ENCODE results near the gene CLNS1A. TPM values are rescaled to one million over a fixed set of nuclear protein-coding genes. Genes with fewer than 3 reads are reported as not detected.

Gene CLNS1A
- total and polyA plus RNA-seq, 2 experiments from 2014 or later: 160 to 204 TPM

DNA sequence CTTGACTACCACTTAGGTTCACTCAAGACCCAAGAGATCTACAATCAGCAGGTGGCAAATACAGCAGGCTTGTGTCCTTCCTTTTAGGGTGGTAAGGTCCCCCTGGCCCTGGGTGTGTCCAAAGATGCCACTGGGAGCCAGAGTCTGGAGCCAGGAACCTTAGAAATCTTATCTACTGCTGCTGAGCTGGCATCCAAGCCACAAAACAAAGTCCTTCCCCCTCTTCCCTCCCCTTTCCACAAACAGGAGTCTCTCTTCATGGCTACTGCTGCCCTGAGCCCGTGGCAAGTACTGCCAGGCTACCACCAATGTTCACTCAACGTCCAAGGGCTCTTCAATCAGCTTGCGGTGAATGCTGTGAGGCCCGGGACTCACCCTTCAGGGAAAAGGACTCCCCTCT, 69.3 kb downstream of the CLNS1A start:
- Mint-ChIP-seq H3K4me1 (peaks cover 36% of the 10 kb centered on the region), H3K9me3 (peaks cover 3% of the 10 kb centered on the region; the same call in 1 of the 3 replicates), H3K4me3 (no peak overlapping the region), H3K36me3 (ENCODE audit: low read depth) (no peaks in the 10 kb centered on the region), H3K27ac (no peak overlapping the region), H3K27me3 (ENCODE audit: insufficient read depth, low read depth, poor library complexity) (peaks cover 7% of the 10 kb centered on the region)
- no peaks in the 10 kb centered on the region for H3K27me3 ChIP-seq (ENCODE audit: insufficient read depth)
- H3K36me3 ChIP-seq (ENCODE audit: insufficient read depth): no peaks in the 10 kb centered on the region
- H3K4me3 ChIP-seq: no peak overlapping the region
- ATAC-seq (no peak), DNase-seq (ENCODE audit: low spot score) (no peak)
- H3K9me2 ChIP-seq (ENCODE audit: insufficient read depth): peaks cover 5% of the 10 kb centered on the region; the same call in 1 of the 2 replicates
- no peaks in the 10 kb centered on the region for H4K20me1 ChIP-seq (replicated peaks; ENCODE audit: insufficient read depth)
- H3K79me2 ChIP-seq (replicated peaks; ENCODE audit: insufficient read depth): no peaks in the 10 kb centered on the region
- no peak overlapping the region for H3K4me2 ChIP-seq
- no peak overlapping the region for H2AFZ ChIP-seq
- TF ChIP-seq JUNB (IDR thresholded peaks at IDR 0.05; ENCODE audit: unreplicated experiment) (no peak), STAT1 (IDR thresholded peaks at IDR 0.05; ENCODE audit: unreplicated experiment) (no peak), POLR2AphosphoS5 (IDR thresholded peaks at IDR 0.05; ENCODE audit: low read depth) (no peak), NANOG (IDR thresholded peaks at IDR 0.05; ENCODE audit: borderline replicate concordance) (no peak), EZH2phosphoT487 (IDR thresholded peaks at IDR 0.05; ENCODE audit: unreplicated experiment) (no peak), EZH2 (IDR thresholded peaks at IDR 0.05; ENCODE audit: low read depth, unreplicated experiment) (no peak)
- TF ChIP-seq, protein P1, sequence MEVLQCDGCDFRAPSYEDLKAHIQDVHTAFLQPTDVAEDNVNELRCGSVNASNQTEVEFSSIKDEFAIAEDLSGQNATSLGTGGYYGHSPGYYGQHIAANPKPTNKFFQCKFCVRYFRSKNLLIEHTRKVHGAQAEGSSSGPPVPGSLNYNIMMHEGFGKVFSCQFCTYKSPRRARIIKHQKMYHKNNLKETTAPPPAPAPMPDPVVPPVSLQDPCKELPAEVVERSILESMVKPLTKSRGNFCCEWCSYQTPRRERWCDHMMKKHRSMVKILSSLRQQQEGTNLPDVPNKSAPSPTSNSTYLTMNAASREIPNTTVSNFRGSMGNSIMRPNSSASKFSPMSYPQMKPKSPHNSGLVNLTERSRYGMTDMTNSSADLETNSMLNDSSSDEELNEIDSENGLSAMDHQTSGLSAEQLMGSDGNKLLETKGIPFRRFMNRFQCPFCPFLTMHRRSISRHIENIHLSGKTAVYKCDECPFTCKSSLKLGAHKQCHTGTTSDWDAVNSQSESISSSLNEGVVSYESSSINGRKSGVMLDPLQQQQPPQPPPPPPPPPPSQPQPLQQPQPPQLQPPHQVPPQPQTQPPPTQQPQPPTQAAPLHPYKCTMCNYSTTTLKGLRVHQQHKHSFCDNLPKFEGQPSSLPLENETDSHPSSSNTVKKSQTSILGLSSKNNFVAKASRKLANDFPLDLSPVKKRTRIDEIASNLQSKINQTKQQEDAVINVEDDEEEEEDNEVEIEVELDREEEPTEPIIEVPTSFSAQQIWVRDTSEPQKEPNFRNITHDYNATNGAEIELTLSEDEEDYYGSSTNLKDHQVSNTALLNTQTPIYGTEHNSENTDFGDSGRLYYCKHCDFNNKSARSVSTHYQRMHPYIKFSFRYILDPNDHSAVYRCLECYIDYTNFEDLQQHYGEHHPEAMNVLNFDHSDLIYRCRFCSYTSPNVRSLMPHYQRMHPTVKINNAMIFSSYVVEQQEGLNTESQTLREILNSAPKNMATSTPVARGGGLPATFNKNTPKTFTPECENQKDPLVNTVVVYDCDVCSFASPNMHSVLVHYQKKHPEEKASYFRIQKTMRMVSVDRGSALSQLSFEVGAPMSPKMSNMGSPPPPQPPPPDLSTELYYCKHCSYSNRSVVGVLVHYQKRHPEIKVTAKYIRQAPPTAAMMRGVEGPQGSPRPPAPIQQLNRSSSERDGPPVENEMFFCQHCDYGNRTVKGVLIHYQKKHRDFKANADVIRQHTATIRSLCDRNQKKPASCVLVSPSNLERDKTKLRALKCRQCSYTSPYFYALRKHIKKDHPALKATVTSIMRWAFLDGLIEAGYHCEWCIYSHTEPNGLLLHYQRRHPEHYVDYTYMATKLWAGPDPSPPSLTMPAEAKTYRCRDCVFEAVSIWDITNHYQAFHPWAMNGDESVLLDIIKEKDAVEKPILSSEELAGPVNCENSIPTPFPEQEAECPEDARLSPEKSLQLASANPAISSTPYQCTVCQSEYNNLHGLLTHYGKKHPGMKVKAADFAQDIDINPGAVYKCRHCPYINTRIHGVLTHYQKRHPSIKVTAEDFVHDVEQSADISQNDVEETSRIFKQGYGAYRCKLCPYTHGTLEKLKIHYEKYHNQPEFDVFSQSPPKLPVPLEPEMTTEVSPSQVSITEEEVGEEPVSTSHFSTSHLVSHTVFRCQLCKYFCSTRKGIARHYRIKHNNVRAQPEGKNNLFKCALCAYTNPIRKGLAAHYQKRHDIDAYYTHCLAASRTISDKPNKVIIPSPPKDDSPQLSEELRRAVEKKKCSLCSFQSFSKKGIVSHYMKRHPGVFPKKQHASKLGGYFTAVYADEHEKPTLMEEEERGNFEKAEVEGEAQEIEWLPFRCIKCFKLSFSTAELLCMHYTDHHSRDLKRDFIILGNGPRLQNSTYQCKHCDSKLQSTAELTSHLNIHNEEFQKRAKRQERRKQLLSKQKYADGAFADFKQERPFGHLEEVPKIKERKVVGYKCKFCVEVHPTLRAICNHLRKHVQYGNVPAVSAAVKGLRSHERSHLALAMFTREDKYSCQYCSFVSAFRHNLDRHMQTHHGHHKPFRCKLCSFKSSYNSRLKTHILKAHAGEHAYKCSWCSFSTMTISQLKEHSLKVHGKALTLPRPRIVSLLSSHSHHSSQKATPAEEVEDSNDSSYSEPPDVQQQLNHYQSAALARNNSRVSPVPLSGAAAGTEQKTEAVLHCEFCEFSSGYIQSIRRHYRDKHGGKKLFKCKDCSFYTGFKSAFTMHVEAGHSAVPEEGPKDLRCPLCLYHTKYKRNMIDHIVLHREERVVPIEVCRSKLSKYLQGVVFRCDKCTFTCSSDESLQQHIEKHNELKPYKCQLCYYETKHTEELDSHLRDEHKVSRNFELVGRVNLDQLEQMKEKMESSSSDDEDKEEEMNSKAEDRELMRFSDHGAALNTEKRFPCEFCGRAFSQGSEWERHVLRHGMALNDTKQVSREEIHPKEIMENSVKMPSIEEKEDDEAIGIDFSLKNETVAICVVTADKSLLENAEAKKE (CRISPR knock-in tag; IDR thresholded peaks at IDR 0.05): no peak
- TF ChIP-seq, protein P2, sequence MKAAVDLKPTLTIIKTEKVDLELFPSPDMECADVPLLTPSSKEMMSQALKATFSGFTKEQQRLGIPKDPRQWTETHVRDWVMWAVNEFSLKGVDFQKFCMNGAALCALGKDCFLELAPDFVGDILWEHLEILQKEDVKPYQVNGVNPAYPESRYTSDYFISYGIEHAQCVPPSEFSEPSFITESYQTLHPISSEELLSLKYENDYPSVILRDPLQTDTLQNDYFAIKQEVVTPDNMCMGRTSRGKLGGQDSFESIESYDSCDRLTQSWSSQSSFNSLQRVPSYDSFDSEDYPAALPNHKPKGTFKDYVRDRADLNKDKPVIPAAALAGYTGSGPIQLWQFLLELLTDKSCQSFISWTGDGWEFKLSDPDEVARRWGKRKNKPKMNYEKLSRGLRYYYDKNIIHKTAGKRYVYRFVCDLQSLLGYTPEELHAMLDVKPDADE (IDR thresholded peaks at IDR 0.05): no peak
- TF ChIP-seq, protein P3, sequence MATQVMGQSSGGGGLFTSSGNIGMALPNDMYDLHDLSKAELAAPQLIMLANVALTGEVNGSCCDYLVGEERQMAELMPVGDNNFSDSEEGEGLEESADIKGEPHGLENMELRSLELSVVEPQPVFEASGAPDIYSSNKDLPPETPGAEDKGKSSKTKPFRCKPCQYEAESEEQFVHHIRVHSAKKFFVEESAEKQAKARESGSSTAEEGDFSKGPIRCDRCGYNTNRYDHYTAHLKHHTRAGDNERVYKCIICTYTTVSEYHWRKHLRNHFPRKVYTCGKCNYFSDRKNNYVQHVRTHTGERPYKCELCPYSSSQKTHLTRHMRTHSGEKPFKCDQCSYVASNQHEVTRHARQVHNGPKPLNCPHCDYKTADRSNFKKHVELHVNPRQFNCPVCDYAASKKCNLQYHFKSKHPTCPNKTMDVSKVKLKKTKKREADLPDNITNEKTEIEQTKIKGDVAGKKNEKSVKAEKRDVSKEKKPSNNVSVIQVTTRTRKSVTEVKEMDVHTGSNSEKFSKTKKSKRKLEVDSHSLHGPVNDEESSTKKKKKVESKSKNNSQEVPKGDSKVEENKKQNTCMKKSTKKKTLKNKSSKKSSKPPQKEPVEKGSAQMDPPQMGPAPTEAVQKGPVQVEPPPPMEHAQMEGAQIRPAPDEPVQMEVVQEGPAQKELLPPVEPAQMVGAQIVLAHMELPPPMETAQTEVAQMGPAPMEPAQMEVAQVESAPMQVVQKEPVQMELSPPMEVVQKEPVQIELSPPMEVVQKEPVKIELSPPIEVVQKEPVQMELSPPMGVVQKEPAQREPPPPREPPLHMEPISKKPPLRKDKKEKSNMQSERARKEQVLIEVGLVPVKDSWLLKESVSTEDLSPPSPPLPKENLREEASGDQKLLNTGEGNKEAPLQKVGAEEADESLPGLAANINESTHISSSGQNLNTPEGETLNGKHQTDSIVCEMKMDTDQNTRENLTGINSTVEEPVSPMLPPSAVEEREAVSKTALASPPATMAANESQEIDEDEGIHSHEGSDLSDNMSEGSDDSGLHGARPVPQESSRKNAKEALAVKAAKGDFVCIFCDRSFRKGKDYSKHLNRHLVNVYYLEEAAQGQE (IDR thresholded peaks at IDR 0.05; ENCODE audit: unreplicated experiment): no peak
- TF ChIP-seq, protein P4, sequence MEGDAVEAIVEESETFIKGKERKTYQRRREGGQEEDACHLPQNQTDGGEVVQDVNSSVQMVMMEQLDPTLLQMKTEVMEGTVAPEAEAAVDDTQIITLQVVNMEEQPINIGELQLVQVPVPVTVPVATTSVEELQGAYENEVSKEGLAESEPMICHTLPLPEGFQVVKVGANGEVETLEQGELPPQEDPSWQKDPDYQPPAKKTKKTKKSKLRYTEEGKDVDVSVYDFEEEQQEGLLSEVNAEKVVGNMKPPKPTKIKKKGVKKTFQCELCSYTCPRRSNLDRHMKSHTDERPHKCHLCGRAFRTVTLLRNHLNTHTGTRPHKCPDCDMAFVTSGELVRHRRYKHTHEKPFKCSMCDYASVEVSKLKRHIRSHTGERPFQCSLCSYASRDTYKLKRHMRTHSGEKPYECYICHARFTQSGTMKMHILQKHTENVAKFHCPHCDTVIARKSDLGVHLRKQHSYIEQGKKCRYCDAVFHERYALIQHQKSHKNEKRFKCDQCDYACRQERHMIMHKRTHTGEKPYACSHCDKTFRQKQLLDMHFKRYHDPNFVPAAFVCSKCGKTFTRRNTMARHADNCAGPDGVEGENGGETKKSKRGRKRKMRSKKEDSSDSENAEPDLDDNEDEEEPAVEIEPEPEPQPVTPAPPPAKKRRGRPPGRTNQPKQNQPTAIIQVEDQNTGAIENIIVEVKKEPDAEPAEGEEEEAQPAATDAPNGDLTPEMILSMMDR (conservative IDR thresholded peaks at IDR 0.05; ENCODE audit: low read depth in 2 of 2): no peak
- no peak overlapping the region for H3K27ac ChIP-seq (ENCODE audit: low read depth)
- H3K4me1 ChIP-seq (ENCODE audit: insufficient read depth): peaks cover 29% of the 10 kb centered on the region
- H3F3A ChIP-seq (replicated peaks; ENCODE audit: low read depth): no peaks in the 10 kb centered on the region
